Esophagus (tissue), 2 donors: ENCODE data around the gene RPH3AL. TPM values are rescaled to one million over a fixed set of nuclear protein-coding genes. Genes with fewer than 3 reads are reported as not detected.

Experiments
- H3K27ac ChIP-seq, 2 donors: one replicate each; pipeline ENCODE4 v1.5.1; 2013; ENCODE audit warnings: low read depth in 2 of 2, mild to moderate bottlenecking in 2 of 2, inconsistent platforms in 1 of 2, low read length in 1 of 2, moderate library complexity in 1 of 2
- H3K27me3 ChIP-seq, 2 donors: one replicate each; pipeline ENCODE4 v1.6.1; 2013; ENCODE audit warnings: low read length in 2 of 2, control low read depth in 1 of 2, mild to moderate bottlenecking in 1 of 2; ENCODE audit not compliant: insufficient read depth in 2 of 2, control insufficient read depth in 1 of 2
- H3K36me3 ChIP-seq, 2 donors: one replicate each; pipeline ENCODE4 v1.6.1; 2013; ENCODE audit warnings: low read length in 1 of 2; ENCODE audit not compliant: control insufficient read depth in 2 of 2, insufficient read depth in 2 of 2
- H3K4me1 ChIP-seq, 2 donors: one replicate each; pipeline ENCODE4 v1.6.1; 2013; ENCODE audit warnings: low read length in 1 of 2; ENCODE audit not compliant: control insufficient read depth in 2 of 2, insufficient read depth in 2 of 2
- H3K4me3 ChIP-seq, 2 donors: one replicate each; pipeline ENCODE4 v1.5.1; 2013; ENCODE audit warnings: low read length in 2 of 2, mild to moderate bottlenecking in 2 of 2, low read depth in 1 of 2, moderate library complexity in 1 of 2
- H3K9me3 ChIP-seq, 2 donors: one replicate each; pipeline ENCODE4 v1.6.1; 2013; ENCODE audit warnings: mild to moderate bottlenecking in 2 of 2, low read depth in 1 of 2, low read length in 1 of 2, moderate library complexity in 1 of 2; ENCODE audit not compliant: control insufficient read depth in 2 of 2, insufficient read depth in 1 of 2
- WGBS, 2 donors: extraction: QIAGEN DNeasy Blood & Tissue Kit; methylation state at CpG; one replicate each; pipeline ENCODE4 v1.1.7; 2013; 5-methylcytosine and 5-hydroxymethylcytosine counted together
- polyA plus RNA-seq, 2 donors: library from polyadenylated mRNA; stranded (reverse); fragments of 200-250 nt; gene quantifications; one replicate each; pipeline ENCODE4 v1.2.3, GENCODE V29; 2013
- donor health status: healthy with polysubstance abuse.
- donor health status: Bipolar disorder and iron deficiency.

RPH3AL gene
- polyA plus RNA-seq, 2 donors, result 3.2 to 6.1 TPM

- no peak overlapping the region for H3K4me3 ChIP-seq
- no peaks in the 10 kb centered on the region for H3K27me3 ChIP-seq
- WGBS, 2 donors, result 91 to 92% methylated on average over 2 of the region's 2 CpGs
- no peak overlapping the region for H3K27ac ChIP-seq
- peaks cover 0 to 10% of the 10 kb centered on the region in 2 donors for H3K4me1 ChIP-seq
- H3K36me3 ChIP-seq, result no peaks in the 10 kb centered on the region
- H3K9me3 ChIP-seq, result no peaks in the 10 kb centered on the region
Observed at GRCh38 chr17:197352-197751, 155.3 kb downstream of the RPH3AL start.

- no peak overlapping the region for H3K27ac ChIP-seq
- WGBS, 2 donors, result 83% methylated on average over 16 of the region's 16 CpGs
- no peaks in the 10 kb centered on the region for H3K9me3 ChIP-seq
- H3K36me3 ChIP-seq, result no peaks in the 10 kb centered on the region
- no peak overlapping the region for H3K4me3 ChIP-seq
- peaks cover 0 to 6% of the 10 kb centered on the region in 2 donors for H3K4me1 ChIP-seq
- H3K27me3 ChIP-seq, result no peaks in the 10 kb centered on the region
Observed at GRCh38 chr17:194828-195602, 157.6 kb downstream of the RPH3AL start.

DNA sequence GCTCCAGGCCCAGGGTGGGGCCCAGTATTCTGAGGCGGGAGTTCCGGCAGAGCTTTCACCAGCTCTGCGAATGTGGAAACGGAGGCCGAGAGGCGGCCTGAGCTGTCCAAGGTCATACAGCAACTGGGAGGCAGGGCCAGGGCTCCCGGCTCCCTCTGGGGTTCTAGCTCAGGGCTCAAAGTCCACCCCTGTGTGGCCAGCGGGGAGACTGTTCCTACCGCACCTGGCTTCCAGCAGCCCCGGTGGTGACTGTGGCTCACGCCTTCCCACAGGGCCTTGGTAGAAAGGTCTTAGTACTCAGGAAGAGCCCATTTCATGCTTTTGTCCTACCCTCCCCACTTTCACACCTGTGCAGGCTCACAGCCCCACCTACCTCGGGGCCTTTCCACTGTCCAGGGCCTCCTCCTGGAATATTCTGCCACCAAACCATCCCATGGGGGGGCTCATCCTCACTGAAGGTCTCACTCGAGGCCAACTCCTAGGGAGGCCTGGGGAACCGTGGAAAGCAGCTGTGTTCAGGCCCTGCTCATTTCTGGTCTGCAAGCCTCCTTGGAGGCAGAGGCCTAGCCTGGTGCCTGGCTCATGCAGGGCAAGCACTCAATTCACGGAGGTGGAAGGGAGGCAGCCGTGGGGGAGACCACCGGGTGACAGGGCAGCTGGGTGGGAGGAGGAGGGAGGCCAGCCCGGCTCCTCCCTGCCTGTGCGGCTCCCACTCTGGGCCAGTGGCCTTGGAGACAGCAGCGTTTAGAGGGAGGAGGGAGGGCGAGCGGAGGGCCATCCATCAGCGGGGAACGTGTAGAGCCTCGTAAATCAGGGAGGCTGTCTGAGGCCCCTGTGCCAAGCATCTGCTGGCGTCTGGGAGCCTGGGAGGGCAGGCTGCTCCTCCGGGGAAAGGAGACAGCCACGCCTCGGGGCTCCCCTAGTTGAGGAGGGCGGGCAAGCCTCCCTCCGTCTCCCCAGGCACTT lies 158.5 kb downstream of the RPH3AL start:
- Histone ChIP-seq H3K27me3 (no peaks in the 10 kb centered on the region), H3K36me3 (no peaks in the 10 kb centered on the region), H3K4me3 (no peak overlapping the region), H3K27ac (no peak overlapping the region), H3K9me3 (no peaks in the 10 kb centered on the region), H3K4me1 (peaks cover 0 to 3% of the 10 kb centered on the region in 2 donors)
- 49 to 70% methylated on average over 29 to 31 of the region's 31 CpGs for WGBS, 2 donors

DNA sequence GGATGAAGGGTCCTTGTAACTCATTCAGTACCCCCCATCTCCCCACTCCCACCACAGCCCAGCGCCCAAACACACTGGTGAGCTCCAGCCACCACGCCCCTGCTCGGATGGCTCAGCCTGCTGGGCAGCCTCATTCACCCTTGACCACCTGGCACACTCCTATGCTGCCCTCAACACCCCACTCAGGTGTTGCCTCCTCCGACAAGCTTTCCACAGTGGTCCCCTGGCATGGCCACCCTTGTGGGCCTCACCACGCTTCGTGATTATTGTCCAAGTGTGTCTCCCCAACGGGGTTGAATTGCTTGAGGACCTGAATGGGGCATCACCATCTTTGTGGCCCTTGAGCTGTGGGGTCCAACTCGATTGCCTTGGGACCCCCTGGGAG lies 159.2 kb downstream of the RPH3AL start:
- no peak overlapping the region for H3K27ac ChIP-seq
- peaks cover 0 to 3% of the 10 kb centered on the region in 2 donors for H3K4me1 ChIP-seq
- H3K9me3 ChIP-seq, result no peaks in the 10 kb centered on the region
- H3K4me3 ChIP-seq, result no peak overlapping the region
- no peaks in the 10 kb centered on the region for H3K27me3 ChIP-seq
- H3K36me3 ChIP-seq, result no peaks in the 10 kb centered on the region
- 92 to 93% methylated on average over 8 of the region's 8 CpGs for WGBS, 2 donors

DNA sequence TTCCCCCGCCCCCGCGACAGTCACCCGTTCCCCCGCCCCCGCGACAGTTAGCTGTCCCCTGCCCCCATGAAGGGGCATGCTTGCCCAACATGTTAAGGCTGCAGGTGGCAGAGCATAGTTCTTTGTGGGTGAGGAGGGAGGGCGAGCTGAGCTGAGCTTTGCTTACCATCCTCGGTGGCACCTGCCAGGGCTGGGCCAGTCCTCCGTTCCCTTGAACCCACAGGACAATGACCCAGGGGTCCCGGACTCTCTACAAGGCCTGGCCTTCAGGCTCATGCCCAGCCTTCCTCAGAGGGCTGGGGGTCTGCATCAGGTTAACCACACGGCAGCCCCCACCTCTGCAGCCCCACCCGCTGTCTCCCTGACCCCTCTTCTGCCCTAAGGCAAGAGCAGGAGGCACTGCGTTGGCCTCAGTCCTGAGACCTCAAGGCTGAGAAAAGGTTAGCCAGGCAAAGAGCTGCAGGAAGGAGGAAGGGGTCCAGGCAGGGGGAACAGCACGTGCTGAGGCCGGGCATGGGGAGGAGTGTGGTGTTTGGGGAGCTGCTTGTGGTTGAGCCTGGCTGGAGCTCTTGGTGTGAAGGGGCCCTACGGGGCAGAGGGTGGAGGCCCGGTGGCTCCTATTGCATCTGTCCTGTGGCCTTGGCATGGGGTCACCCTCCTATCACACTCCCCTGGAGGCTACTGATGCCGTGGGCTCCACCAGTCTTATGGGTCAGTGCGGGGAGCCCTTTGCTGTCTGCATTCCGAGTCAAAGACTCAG lies 159.8 kb downstream of the RPH3AL start:
- Histone ChIP-seq H3K36me3 (no peaks in the 10 kb centered on the region), H3K27ac (no peak overlapping the region), H3K9me3 (no peaks in the 10 kb centered on the region), H3K4me3 (no peak overlapping the region), H3K4me1 (peaks cover 0 to 3% of the 10 kb centered on the region in 2 donors), H3K27me3 (no peaks in the 10 kb centered on the region)
- WGBS, 2 donors, result 85 to 91% methylated on average over 19 to 21 of the region's 21 CpGs

- Histone ChIP-seq H3K9me3 (no peaks in the 10 kb centered on the region), H3K36me3 (no peaks in the 10 kb centered on the region), H3K4me3 (no peak overlapping the region), H3K4me1 (peaks cover 0 to 10% of the 10 kb centered on the region in 2 donors), H3K27me3 (no peaks in the 10 kb centered on the region), H3K27ac (no peak overlapping the region)
- 76 to 82% methylated on average over 7 of the region's 7 CpGs for WGBS, 2 donors
Observed at GRCh38 chr17:189444-189843, 163.2 kb downstream of the RPH3AL start.

DNA sequence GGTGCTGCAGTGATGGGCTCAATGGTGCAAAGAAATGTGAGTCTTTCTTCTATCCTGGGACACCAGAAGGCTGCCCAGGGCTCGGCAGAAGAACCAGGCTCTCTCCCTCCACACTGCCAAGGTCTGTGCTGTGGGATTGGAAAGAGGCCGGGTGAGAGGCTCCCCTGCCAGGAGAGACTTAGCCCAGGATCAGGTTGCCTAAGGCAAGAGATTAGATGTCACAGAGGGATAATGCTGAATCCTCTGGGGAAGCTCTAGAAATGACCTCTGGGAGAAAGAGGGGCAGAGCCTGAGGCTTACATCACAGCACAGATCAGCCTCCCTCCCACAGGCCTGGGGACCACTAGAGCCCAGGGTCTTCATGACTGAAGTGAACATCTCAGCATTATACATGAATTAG lies 165.5 kb downstream of the RPH3AL start:
- no peak overlapping the region for H3K27ac ChIP-seq
- H3K4me1 ChIP-seq, result peaks cover 0 to 18% of the 10 kb centered on the region in 2 donors
- 50 to 52% methylated on average over 2 of the region's 2 CpGs for WGBS, 2 donors
- no peaks in the 10 kb centered on the region for H3K9me3 ChIP-seq
- no peaks in the 10 kb centered on the region for H3K27me3 ChIP-seq
- no peaks in the 10 kb centered on the region for H3K36me3 ChIP-seq
- no peak overlapping the region for H3K4me3 ChIP-seq

DNA sequence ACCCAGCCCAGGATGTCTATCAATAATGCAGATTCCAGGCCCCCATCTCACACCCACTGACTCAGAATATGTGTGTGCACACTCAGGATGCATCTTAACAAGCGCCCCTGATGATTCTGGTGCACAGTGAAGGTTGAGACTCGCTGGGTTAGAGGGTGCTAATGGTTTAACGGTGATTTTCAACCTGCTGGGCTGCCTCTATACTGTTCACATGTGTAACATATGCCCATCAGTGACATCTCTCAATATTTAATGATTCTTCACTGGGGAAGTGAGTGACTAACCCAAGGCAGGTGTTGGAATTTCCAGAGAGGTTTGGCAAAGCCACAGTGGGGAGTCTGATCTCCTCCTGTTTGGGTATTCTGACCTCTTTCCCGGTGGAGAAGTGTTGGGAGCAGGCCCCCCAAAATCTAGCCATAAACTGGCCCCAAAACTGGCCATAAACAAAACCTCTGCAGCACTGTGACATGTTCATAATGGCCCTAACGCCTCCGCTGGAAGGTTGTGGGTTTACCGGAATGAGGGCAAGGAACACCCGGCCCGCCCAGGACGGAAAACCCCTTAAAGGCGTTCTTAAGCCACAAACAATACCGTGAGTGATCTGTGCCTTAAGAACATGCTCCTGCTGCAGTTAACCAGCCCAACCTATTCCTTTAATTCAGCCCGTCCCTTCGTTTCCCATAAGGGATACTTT lies 167.0 kb downstream of the RPH3AL start:
- Histone ChIP-seq H3K27ac (no peak overlapping the region), H3K27me3 (no peaks in the 10 kb centered on the region), H3K9me3 (no peaks in the 10 kb centered on the region), H3K36me3 (no peaks in the 10 kb centered on the region), H3K4me3 (no peak overlapping the region), H3K4me1 (peaks cover 0 to 21% of the 10 kb centered on the region in 2 donors)
- WGBS, 2 donors, result 41 to 48% methylated on average over 14 of the region's 14 CpGs

DNA sequence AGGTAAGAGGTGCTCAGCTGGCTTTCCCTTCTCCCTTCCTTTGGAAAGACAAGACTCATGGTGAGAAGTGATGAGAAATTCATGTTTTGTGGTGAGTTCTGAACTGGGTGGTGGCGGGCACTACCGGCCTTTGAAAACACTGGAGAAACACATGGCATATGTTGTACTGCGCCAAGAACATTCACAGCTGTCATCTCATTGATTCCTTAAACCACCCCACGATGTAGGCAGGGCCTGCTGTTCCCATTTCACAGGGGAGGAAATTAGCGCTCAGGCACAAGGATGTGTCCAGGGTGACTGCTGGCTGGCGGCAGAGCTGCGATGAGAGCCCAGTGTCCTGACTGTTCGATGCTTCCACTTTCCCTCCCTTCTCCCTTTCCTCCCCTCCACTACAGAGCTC lies 169.6 kb downstream of the RPH3AL start:
- Histone ChIP-seq H3K9me3 (no peaks in the 10 kb centered on the region), H3K4me1 (peaks cover 3 to 28% of the 10 kb centered on the region in 2 donors), H3K36me3 (no peaks in the 10 kb centered on the region), H3K27me3 (peaks cover 0 to 3% of the 10 kb centered on the region in 2 donors), H3K4me3 (no peak overlapping the region), H3K27ac (no peak overlapping the region)
- WGBS, 2 donors, result 67 to 79% methylated on average over 8 of the region's 8 CpGs
